ENCODE results near the gene CXorf58. TPM values are rescaled to one million over a fixed set of nuclear protein-coding genes. Genes with fewer than 3 reads are reported as not detected.

CXorf58 gene
- total RNA-seq, 1 experiment from 2014 or later, result not detected

- H3K36me3 ChIP-seq (replicated peaks; ENCODE audit: control insufficient read depth, insufficient read depth, low read length), result no peaks in the 10 kb centered on the region
- H3K27me3 ChIP-seq (ENCODE audit: control insufficient read depth, insufficient read depth, low read length), result no peaks in the 10 kb centered on the region
- H3K4me3 ChIP-seq (ENCODE audit: insufficient read depth, low read depth, low read length), result no peak overlapping the region
- DNase-seq, result no peak
Observed at GRCh38 chrX:23919148-23919547, 11.3 kb downstream of the CXorf58 start.

GRCh38 chrX:23919706-23920320, 12.0 kb downstream of the CXorf58 start:
- no peaks in the 10 kb centered on the region for H3K27me3 ChIP-seq (ENCODE audit: control insufficient read depth, insufficient read depth, low read length)

GRCh38 chrX:23926015-23926414, 18.2 kb downstream of the CXorf58 start:
- Histone ChIP-seq H3K36me3 (replicated peaks; ENCODE audit: control insufficient read depth, insufficient read depth, low read length) (no peaks in the 10 kb centered on the region), H3K27me3 (ENCODE audit: control insufficient read depth, insufficient read depth, low read length) (no peaks in the 10 kb centered on the region), H3K4me3 (ENCODE audit: insufficient read depth, low read depth, low read length) (no peak overlapping the region)
- DNase-seq, result no peak

More at GRCh38 chrX:23919706-23920320, 12.0 kb downstream of the CXorf58 start:
- Histone ChIP-seq H3K4me3 (ENCODE audit: insufficient read depth, low read depth, low read length) (no peak overlapping the region), H3K36me3 (replicated peaks; ENCODE audit: control insufficient read depth, insufficient read depth, low read length) (no peaks in the 10 kb centered on the region)
- DNase-seq, result no peak

- H3K4me3 ChIP-seq (ENCODE audit: insufficient read depth, low read depth, low read length), result no peak overlapping the region
- no peak for DNase-seq
Observed at GRCh38 chrX:23930894-23931604, 23.2 kb downstream of the CXorf58 start.

GRCh38 chrX:23932046-23932445, 24.2 kb downstream of the CXorf58 start:
- H3K27me3 ChIP-seq (ENCODE audit: control insufficient read depth, insufficient read depth, low read length), result no peaks in the 10 kb centered on the region
- DNase-seq, result no peak
- no peaks in the 10 kb centered on the region for H3K36me3 ChIP-seq (replicated peaks; ENCODE audit: control insufficient read depth, insufficient read depth, low read length)
- no peak overlapping the region for H3K4me3 ChIP-seq (ENCODE audit: insufficient read depth, low read depth, low read length)

More at GRCh38 chrX:23930894-23931604, 23.2 kb downstream of the CXorf58 start:
- Histone ChIP-seq H3K36me3 (replicated peaks; ENCODE audit: control insufficient read depth, insufficient read depth, low read length) (no peaks in the 10 kb centered on the region), H3K27me3 (ENCODE audit: control insufficient read depth, insufficient read depth, low read length) (no peaks in the 10 kb centered on the region)

- Histone ChIP-seq H3K4me3 (ENCODE audit: insufficient read depth, low read depth, low read length) (no peak overlapping the region), H3K36me3 (replicated peaks; ENCODE audit: control insufficient read depth, insufficient read depth, low read length) (no peaks in the 10 kb centered on the region), H3K27me3 (ENCODE audit: control insufficient read depth, insufficient read depth, low read length) (no peaks in the 10 kb centered on the region)
- DNase-seq, result no peak
Observed at GRCh38 chrX:23935106-23935505, 27.3 kb downstream of the CXorf58 start.

- DNase-seq, result no peak
- no peaks in the 10 kb centered on the region for H3K36me3 ChIP-seq (replicated peaks; ENCODE audit: control insufficient read depth, insufficient read depth, low read length)
- no peak overlapping the region for H3K4me3 ChIP-seq (ENCODE audit: insufficient read depth, low read depth, low read length)
- H3K27me3 ChIP-seq (ENCODE audit: control insufficient read depth, insufficient read depth, low read length), result no peaks in the 10 kb centered on the region
Observed at GRCh38 chrX:23936180-23936579, 28.4 kb downstream of the CXorf58 start.

GRCh38 chrX:23937100-23937499, 29.3 kb downstream of the CXorf58 start:
- no peak overlapping the region for H3K4me3 ChIP-seq (ENCODE audit: insufficient read depth, low read depth, low read length)
- H3K36me3 ChIP-seq (replicated peaks; ENCODE audit: control insufficient read depth, insufficient read depth, low read length), result no peaks in the 10 kb centered on the region
- no peaks in the 10 kb centered on the region for H3K27me3 ChIP-seq (ENCODE audit: control insufficient read depth, insufficient read depth, low read length)
- DNase-seq, result peak; percentile 47

- Histone ChIP-seq H3K27me3 (ENCODE audit: control insufficient read depth, insufficient read depth, low read length) (no peaks in the 10 kb centered on the region), H3K36me3 (replicated peaks; ENCODE audit: control insufficient read depth, insufficient read depth, low read length) (no peaks in the 10 kb centered on the region), H3K4me3 (ENCODE audit: insufficient read depth, low read depth, low read length) (no peak overlapping the region)
- no peak for DNase-seq
Observed at GRCh38 chrX:23938690-23939089, 30.9 kb downstream of the CXorf58 start.

- Histone ChIP-seq H3K4me3 (ENCODE audit: insufficient read depth, low read depth, low read length) (no peak overlapping the region), H3K27me3 (ENCODE audit: control insufficient read depth, insufficient read depth, low read length) (no peaks in the 10 kb centered on the region), H3K36me3 (replicated peaks; ENCODE audit: control insufficient read depth, insufficient read depth, low read length) (no peaks in the 10 kb centered on the region)
- DNase-seq, result no peak
Observed at GRCh38 chrX:23939203-23939602, 31.4 kb downstream of the CXorf58 start.

GRCh38 chrX:23944234-23944633, 36.4 kb downstream of the CXorf58 start:
- DNase-seq, result no peak
- H3K36me3 ChIP-seq (replicated peaks; ENCODE audit: control insufficient read depth, insufficient read depth, low read length), result no peaks in the 10 kb centered on the region
- no peak overlapping the region for H3K4me3 ChIP-seq (ENCODE audit: insufficient read depth, low read depth, low read length)
- H3K27me3 ChIP-seq (ENCODE audit: control insufficient read depth, insufficient read depth, low read length), result no peaks in the 10 kb centered on the region

- Histone ChIP-seq H3K27me3 (ENCODE audit: control insufficient read depth, insufficient read depth, low read length) (no peaks in the 10 kb centered on the region), H3K36me3 (replicated peaks; ENCODE audit: control insufficient read depth, insufficient read depth, low read length) (no peaks in the 10 kb centered on the region), H3K4me3 (ENCODE audit: insufficient read depth, low read depth, low read length) (no peak overlapping the region)
- no peak for DNase-seq
Observed at GRCh38 chrX:23945206-23945605, 37.4 kb downstream of the CXorf58 start.

GRCh38 chrX:23952391-23952790, 44.6 kb downstream of the CXorf58 start:
- Histone ChIP-seq H3K4me3 (ENCODE audit: insufficient read depth, low read depth, low read length) (no peak overlapping the region), H3K36me3 (replicated peaks; ENCODE audit: control insufficient read depth, insufficient read depth, low read length) (no peaks in the 10 kb centered on the region), H3K27me3 (ENCODE audit: control insufficient read depth, insufficient read depth, low read length) (no peaks in the 10 kb centered on the region)
- DNase-seq, result no peak

GRCh38 chrX:23952984-23953907, 45.4 kb downstream of the CXorf58 start:
- peak; percentile 80 for DNase-seq
- H3K27me3 ChIP-seq (ENCODE audit: control insufficient read depth, insufficient read depth, low read length), result no peaks in the 10 kb centered on the region
- no peak overlapping the region for H3K4me3 ChIP-seq (ENCODE audit: insufficient read depth, low read depth, low read length)

GRCh38 chrX:23953908-23954269, 46.1 kb downstream of the CXorf58 start:
- no peaks in the 10 kb centered on the region for H3K27me3 ChIP-seq (ENCODE audit: control insufficient read depth, insufficient read depth, low read length)
- H3K4me3 ChIP-seq (ENCODE audit: insufficient read depth, low read depth, low read length), result no peak overlapping the region
- DNase-seq, result peak; percentile 12
- no peaks in the 10 kb centered on the region for H3K36me3 ChIP-seq (replicated peaks; ENCODE audit: control insufficient read depth, insufficient read depth, low read length)

More at GRCh38 chrX:23952984-23953907, 45.4 kb downstream of the CXorf58 start:
- no peaks in the 10 kb centered on the region for H3K36me3 ChIP-seq (replicated peaks; ENCODE audit: control insufficient read depth, insufficient read depth, low read length)
